ENCODE data around the gene FIG4. TPM values are rescaled to one million over a fixed set of nuclear protein-coding genes. Genes with fewer than 3 reads are reported as not detected.

FIG4 gene
- total RNA-seq, 6 experiments from 2014 or later, result 4.0 to 7.7 (median 6.4) TPM

DNA sequence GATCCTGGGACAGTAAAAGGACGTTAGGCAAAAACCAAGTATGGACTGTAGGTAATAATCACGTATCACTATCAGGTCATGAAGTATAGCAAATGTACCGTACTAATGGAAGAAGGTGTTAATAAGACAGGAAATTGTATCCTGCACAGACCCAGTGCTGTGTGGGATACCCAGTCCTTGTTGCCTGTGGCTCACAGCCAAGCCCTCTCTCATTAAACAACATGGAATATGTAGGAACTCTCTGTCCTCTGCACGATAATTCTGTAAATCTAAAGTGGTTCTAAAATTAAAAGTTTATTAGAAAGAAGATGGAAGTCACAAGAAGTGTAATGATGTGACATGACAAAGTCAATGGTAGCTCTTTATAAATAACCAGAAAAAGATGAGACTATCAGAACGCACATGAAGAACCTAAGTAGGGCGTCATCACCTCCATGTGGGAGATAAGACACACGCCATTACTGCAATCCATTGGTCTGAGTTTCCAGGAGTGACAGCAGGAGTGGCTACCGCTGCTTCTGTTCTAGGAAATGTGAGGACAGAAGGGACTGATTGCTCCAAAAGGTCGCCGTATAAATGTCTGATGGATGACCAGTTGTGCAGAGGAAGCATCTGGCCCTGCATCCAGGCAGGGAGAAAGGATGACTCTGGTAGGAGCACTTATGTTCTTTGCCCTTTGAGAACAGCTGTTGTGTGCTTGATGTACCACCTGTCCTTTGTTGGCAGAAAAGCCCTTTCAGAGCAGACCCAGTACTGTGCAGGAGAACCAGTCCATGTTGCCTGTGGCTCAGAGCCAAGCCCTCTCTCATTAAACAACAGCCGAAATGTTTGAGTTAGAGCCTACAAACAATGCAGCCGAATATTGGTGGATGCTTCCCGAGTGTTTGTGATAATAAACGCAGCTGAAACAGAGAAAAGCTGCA, 125.6 kb downstream of the FIG4 start:
- DNase-seq (no peak), ATAC-seq (no peak)
- H3K9me3 ChIP-seq, result no peaks in the 10 kb centered on the region
- H3K27ac ChIP-seq, result no peak overlapping the region
- H3K27me3 ChIP-seq, result no peaks in the 10 kb centered on the region
- peaks cover 0 to 4% (median 0%) of the 10 kb centered on the region in 4 donors for H3K36me3 ChIP-seq
- TF ChIP-seq, protein P1, sequence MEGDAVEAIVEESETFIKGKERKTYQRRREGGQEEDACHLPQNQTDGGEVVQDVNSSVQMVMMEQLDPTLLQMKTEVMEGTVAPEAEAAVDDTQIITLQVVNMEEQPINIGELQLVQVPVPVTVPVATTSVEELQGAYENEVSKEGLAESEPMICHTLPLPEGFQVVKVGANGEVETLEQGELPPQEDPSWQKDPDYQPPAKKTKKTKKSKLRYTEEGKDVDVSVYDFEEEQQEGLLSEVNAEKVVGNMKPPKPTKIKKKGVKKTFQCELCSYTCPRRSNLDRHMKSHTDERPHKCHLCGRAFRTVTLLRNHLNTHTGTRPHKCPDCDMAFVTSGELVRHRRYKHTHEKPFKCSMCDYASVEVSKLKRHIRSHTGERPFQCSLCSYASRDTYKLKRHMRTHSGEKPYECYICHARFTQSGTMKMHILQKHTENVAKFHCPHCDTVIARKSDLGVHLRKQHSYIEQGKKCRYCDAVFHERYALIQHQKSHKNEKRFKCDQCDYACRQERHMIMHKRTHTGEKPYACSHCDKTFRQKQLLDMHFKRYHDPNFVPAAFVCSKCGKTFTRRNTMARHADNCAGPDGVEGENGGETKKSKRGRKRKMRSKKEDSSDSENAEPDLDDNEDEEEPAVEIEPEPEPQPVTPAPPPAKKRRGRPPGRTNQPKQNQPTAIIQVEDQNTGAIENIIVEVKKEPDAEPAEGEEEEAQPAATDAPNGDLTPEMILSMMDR (IDR thresholded peaks at IDR 0.05), result no peak
- no peak for TF ChIP-seq POLR2A (IDR thresholded peaks at IDR 0.05)
- no peak overlapping the region for H3K4me3 ChIP-seq
- 74% methylated on average over 12 of the region's 14 CpGs for WGBS (ENCODE audit: insufficient coverage, low coverage, low lambda C conversion rate, missing lambda C conversion rate)
- no peaks in the 10 kb centered on the region for H3K4me1 ChIP-seq
- intact Hi-C loops (cut with DNase I), result no loop called here

DNA sequence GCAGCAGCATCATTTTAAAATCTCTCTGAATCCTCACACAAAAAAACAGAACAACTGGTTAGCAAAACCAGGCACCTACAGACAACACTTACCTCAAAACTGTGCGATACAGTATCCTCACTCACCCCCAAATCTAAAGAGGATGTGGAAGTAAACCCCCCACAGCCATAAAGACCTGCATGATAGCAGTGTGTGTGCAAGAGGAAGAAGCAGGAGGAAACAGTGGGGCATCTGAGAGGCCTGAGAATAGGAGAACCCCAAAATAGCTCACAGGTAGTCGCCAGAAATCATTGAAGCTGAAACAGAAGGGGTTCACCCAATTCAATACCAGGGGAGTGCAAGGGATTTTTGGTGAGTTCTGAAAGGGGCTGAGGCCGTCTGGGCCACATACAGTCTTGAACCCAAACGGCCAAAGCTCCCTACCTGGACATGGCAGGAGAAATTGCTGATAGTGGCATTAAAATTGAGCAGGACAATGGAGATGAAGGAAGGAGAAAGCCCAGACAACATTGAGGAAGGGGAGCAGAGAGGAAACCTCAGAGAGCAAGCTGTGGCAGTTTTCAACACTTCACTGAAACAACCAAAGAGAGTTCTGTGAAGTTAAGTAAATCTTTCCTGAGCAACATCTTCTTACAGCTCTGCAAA, 129.7 kb downstream of the FIG4 start:
- Histone ChIP-seq H3K9me3 (no peaks in the 10 kb centered on the region), H3K4me1 (no peaks in the 10 kb centered on the region), H3K4me3 (no peak overlapping the region), H3K27me3 (no peaks in the 10 kb centered on the region), H3K36me3 (peaks cover 0 to 3% (median 0%) of the 10 kb centered on the region in 4 donors), H3K27ac (no peak overlapping the region)
- intact Hi-C loops (cut with DNase I), result no loop called here
- TF ChIP-seq, protein P1 (IDR thresholded peaks at IDR 0.05), result no peak
- no peak for TF ChIP-seq POLR2A (IDR thresholded peaks at IDR 0.05)
- DNase-seq, result no peak
- ATAC-seq, result no peak
- 76% methylated on average over 3 of the region's 4 CpGs for WGBS (ENCODE audit: insufficient coverage, low coverage, low lambda C conversion rate, missing lambda C conversion rate)

DNA sequence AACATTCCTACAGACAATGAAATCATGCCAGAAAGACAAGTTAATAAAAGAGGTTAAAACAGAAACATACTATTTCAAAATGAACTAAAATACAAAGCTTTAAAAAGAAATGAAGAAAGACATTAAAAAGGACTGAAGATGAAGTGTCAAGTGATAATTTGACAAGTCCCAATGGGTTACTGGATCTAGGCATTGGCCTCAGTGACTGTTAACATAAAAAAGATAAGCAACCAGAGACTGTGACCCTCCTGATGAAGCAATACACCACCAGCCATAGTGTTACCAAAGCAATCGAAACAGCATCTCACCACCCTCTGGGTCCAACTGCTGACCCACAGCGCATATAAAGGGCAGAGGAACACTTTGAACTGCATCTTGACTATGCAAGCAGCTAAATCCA, 130.3 kb downstream of the FIG4 start:
- H3K27ac ChIP-seq, result no peak overlapping the region
- WGBS (ENCODE audit: insufficient coverage, low coverage, low lambda C conversion rate, missing lambda C conversion rate), result 92% methylated on average over 2 of the region's 2 CpGs
- no peak for ATAC-seq

DNA sequence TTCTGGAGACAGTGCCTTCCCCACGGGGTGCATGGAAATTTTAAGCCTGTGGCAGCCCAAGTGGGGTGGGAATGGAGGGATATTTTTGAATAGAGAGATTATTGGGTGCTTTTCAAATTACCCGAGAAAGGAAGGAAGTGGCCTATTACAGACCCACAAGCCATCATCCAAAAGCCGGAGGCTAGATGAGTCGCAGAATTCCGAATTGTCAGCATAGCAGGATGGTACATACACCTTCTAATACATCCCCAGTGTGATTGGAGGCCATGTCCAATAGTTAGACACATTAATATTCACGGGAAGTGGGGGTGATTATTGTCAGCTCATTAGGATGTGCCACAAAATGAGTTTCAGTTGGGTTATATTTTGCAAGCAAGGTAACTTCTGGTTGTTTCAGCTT, 133.0 kb downstream of the FIG4 start:
- intact Hi-C loops (cut with DNase I), result no loop called here
- no peak overlapping the region for H3K27ac ChIP-seq
- 62% methylated on average over 6 of the region's 6 CpGs for WGBS (ENCODE audit: insufficient coverage, low coverage, low lambda C conversion rate, missing lambda C conversion rate)
- H3K36me3 ChIP-seq, result peaks cover 0 to 3% (median 0%) of the 10 kb centered on the region in 4 donors
- H3K9me3 ChIP-seq, result no peaks in the 10 kb centered on the region
- no peak for DNase-seq
- no peaks in the 10 kb centered on the region for H3K4me1 ChIP-seq
- no peak overlapping the region for H3K4me3 ChIP-seq
- no peaks in the 10 kb centered on the region for H3K27me3 ChIP-seq
- ATAC-seq, result no peak
- TF ChIP-seq, protein P1 (IDR thresholded peaks at IDR 0.05), result no peak
- TF ChIP-seq POLR2A (IDR thresholded peaks at IDR 0.05), result no peak

More for the DNA sequence above, 130.3 kb downstream of the FIG4 start:
- peaks cover 0 to 3% (median 0%) of the 10 kb centered on the region in 4 donors for H3K36me3 ChIP-seq
- no peak for DNase-seq
- H3K9me3 ChIP-seq, result no peaks in the 10 kb centered on the region
- H3K4me3 ChIP-seq, result no peak overlapping the region
- no peaks in the 10 kb centered on the region for H3K4me1 ChIP-seq
- H3K27me3 ChIP-seq, result no peaks in the 10 kb centered on the region
- TF ChIP-seq, protein P1 (IDR thresholded peaks at IDR 0.05), result no peak
- no peak for TF ChIP-seq POLR2A (IDR thresholded peaks at IDR 0.05)
- intact Hi-C loops (cut with DNase I), result no loop called here

Data from right lobe of liver (tissue), 6 donors.